Esophagus muscularis mucosa (tissue), 4 donors: ENCODE measurements around the gene FAM13A. TPM values are rescaled to one million over a fixed set of nuclear protein-coding genes. Genes with fewer than 3 reads are reported as not detected.

ENCODE experiments used
- DNase-seq: peaks from one replicate; pipeline ENCODE4 v3.0.0-alpha.2; 2017; ENCODE audit errors: extremely low spot score
- H3K27ac ChIP-seq, 4 donors: fragments of 200-600 bp; sonication (generic); replicated peaks in 1 of 4; 1 replicate in 3 of 4; 2 replicates in 1 of 4; pipeline ENCODE4 v1.5.1; 2016 to 2019; ENCODE audit warnings: mild to moderate bottlenecking in 1 of 4
- H3K27me3 ChIP-seq, 4 donors: fragments of 200-600 bp; sonication (generic); one replicate each; pipeline versions ENCODE4 v1.5.1 to v1.6.0; 2016 to 2019
- H3K36me3 ChIP-seq, 4 donors: fragments of 200-600 bp; sonication (generic); one replicate each; pipeline ENCODE4 v1.5.1; 2016 to 2019
- H3K4me1 ChIP-seq, 4 donors: fragments of 200-600 bp; sonication (generic); one replicate each; pipeline ENCODE4 v1.5.1; 2016 to 2019
- H3K4me3 ChIP-seq, 4 donors: fragments of 200-600 bp; sonication (generic); 1 replicate in 2 of 4; 2 replicates in 2 of 4; pipeline ENCODE4 v1.5.1; 2016 to 2019; ENCODE audit warnings: mild to moderate bottlenecking in 4 of 4, moderate library complexity in 1 of 4
- H3K9me3 ChIP-seq, 4 donors: fragments of 200-600 bp; sonication (generic); 1 replicate in 3 of 4; 2 replicates in 1 of 4; pipeline ENCODE4 v1.5.1; 2016 to 2019
- EP300 ChIP-seq: sonication (generic); formaldehyde crosslinking; IDR thresholded peaks from one replicate; pipeline ENCODE4 v1.6.1; 2017; ENCODE audit warnings: antibody characterized with exemption
- POLR2A ChIP-seq: fragments of 450-650 bp; IDR thresholded peaks from one replicate; pipeline ENCODE4 v1.6.1; 2017; ENCODE audit warnings: antibody characterized with exemption, moderate library complexity, mild to moderate bottlenecking, low read depth
- POLR2AphosphoS5 ChIP-seq, 2 donors: sonication (generic); formaldehyde crosslinking; IDR thresholded peaks; one replicate each; pipeline ENCODE4 v1.6.1; 2017; ENCODE audit warnings: antibody characterized with exemption in 2 of 2
- WGBS: methylation state at CpG from one replicate; pipeline ENCODE4 v1.1.5; 2018; 5-methylcytosine and 5-hydroxymethylcytosine counted together
- intact Hi-C: fragments of 100-400 bp; cut with DNase I; formaldehyde crosslinking; loops from one replicate; pipeline ENCODE4 v1.15.1; 2023
- total RNA-seq, 4 donors: library from RNA; depleted of rRNA; stranded (reverse); fragments of >200 nt; gene quantifications; one replicate each; pipeline versions ENCODE4 v1.1.0 to v1.2.1, GENCODE V29; 2016
- TF ChIP-seq, protein P1 (sequence below), 3 experiments: fragments of 200-600 bp in 2 of 3; fragments of 450-650 bp in 1 of 3; sonication (generic) in 2 of 3; IDR thresholded peaks; one replicate each; pipeline ENCODE4 v1.5.1; 2017 to 2019; ENCODE audit warnings: antibody characterized with exemption in 3 of 3, mild to moderate bottlenecking in 2 of 3, moderate library complexity in 1 of 3

The FAM13A gene
- total RNA-seq, 4 donors from 2014 or later: 22.4 to 27.2 (median 26.0) TPM

DNA sequence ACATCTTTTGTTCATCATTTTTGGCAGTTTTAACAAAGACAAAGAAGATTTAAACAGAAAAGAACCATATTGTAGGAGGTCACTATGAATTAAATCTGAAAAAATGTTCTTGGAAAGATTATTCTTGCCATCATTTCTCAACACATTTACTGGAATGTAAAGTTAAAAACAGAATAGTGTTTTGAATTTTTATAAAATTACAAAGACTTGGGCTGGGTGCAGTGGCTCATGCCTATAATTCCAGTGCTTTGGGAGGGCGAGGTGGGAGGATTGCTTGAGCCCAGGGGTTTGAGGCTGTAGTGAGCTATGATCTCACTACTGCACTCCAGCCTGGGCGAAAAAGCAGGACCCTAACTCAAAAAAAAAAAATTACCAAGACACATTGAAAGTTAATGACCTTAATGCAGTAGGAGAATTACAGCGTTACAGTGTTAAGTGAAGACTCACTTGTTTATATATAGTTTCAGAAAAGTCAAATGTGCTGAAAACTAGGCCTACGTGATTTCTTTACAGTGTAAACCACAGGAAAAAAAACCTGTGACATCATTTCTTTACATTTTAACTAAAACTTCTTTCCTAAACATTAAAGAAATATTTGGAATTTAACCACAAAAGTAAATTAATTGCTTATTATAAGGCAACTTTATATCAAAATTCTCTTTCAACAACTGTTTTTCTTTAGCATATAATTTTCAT lies 7.9 kb downstream of the FAM13A start:
- H3K4me1 ChIP-seq: peaks cover 0 to 28% (median 18%) of the 10 kb centered on the region in 4 donors
- TF ChIP-seq POLR2A: no peak
- TF ChIP-seq, protein P1, sequence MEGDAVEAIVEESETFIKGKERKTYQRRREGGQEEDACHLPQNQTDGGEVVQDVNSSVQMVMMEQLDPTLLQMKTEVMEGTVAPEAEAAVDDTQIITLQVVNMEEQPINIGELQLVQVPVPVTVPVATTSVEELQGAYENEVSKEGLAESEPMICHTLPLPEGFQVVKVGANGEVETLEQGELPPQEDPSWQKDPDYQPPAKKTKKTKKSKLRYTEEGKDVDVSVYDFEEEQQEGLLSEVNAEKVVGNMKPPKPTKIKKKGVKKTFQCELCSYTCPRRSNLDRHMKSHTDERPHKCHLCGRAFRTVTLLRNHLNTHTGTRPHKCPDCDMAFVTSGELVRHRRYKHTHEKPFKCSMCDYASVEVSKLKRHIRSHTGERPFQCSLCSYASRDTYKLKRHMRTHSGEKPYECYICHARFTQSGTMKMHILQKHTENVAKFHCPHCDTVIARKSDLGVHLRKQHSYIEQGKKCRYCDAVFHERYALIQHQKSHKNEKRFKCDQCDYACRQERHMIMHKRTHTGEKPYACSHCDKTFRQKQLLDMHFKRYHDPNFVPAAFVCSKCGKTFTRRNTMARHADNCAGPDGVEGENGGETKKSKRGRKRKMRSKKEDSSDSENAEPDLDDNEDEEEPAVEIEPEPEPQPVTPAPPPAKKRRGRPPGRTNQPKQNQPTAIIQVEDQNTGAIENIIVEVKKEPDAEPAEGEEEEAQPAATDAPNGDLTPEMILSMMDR (IDR thresholded peaks at IDR 0.05): no peak
- TF ChIP-seq EP300: no peak
- no peak for TF ChIP-seq POLR2AphosphoS5 (IDR thresholded peaks at IDR 0.05)
- 64% methylated on average over 4 of the region's 4 CpGs for WGBS
- intact Hi-C loops: no loop called here
- H3K27me3 ChIP-seq: no peaks in the 10 kb centered on the region
- H3K4me3 ChIP-seq: no peak overlapping the region
- H3K27ac ChIP-seq: peak overlapping the region; percentile 3 to 54 (median 26)
- H3K9me3 ChIP-seq: no peaks in the 10 kb centered on the region
- no peaks in the 10 kb centered on the region for H3K36me3 ChIP-seq
- DNase-seq: no peak

DNA sequence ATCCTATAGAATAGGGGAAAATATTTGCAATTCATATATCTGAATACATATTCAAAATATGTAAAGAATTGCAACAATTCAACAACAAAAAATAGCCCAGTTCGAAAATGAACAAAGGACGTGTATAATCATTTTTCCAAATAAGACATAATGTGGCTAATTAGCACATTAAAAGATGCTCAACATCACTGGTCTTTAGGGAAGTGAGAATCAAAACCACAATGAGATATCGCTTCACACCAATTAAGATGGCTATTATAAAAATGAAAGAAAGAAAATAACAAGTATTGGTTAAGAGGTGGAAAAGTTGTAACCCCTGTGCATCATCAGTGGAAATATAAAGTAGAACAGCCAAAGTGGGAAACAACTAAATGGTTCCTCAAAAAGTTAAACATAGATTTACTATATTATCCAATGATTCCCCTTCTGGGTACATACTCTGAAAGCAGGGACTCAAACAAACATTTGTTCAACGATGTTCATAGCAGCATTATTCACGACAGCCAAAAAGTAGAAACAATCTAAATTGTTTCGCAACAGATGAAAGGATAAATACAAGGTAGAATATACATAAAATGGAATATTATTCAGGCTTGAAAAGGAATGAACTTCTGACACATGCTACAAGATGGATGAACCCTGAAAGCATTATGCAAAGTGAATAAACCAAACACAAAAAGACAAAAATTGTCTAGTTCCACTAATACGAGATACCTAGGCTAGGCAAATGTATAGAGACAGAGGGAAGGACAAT lies 12.7 kb downstream of the FAM13A start:
- no peaks in the 10 kb centered on the region for H3K36me3 ChIP-seq
- intact Hi-C loops: no loop called here
- no peaks in the 10 kb centered on the region for H3K9me3 ChIP-seq
- TF ChIP-seq, protein P1 (IDR thresholded peaks at IDR 0.05): no peak
- no peak for TF ChIP-seq POLR2AphosphoS5 (IDR thresholded peaks at IDR 0.05)
- no peak for TF ChIP-seq POLR2A
- no peak for TF ChIP-seq EP300
- no peaks in the 10 kb centered on the region for H3K27me3 ChIP-seq
- H3K4me1 ChIP-seq: peaks cover 0 to 14% (median 8%) of the 10 kb centered on the region in 4 donors
- no peak for DNase-seq
- 94% methylated on average over 7 of the region's 7 CpGs for WGBS
- H3K27ac ChIP-seq: no peak overlapping the region
- no peak overlapping the region for H3K4me3 ChIP-seq

DNA sequence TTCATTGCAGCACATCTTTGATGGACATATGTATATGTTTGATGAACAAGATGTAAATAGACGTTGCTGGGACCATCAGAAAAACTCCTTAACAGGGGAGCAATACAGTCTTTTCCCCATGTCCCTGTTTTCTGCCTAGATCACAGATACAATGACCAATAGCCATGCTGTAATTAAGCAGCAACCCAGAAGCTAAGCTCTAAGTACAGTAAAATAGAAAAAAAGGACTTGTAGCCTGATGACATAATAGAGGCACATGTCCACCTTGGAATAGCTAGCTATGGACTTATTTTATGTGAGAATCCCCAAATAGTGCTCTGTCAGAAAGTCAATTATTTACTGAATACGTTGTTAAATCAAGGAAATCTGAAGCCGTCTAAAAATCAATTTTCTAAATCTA lies 14.9 kb downstream of the FAM13A start:
- Histone ChIP-seq H3K36me3 (no peaks in the 10 kb centered on the region), H3K4me1 (peaks cover 0 to 3% (median 0%) of the 10 kb centered on the region in 4 donors), H3K9me3 (no peaks in the 10 kb centered on the region), H3K27ac (no peak overlapping the region), H3K4me3 (no peak overlapping the region), H3K27me3 (no peaks in the 10 kb centered on the region)
- 78% methylated on average over 3 of the region's 3 CpGs for WGBS
- TF ChIP-seq, protein P1 (IDR thresholded peaks at IDR 0.05): no peak
- no peak for TF ChIP-seq POLR2AphosphoS5 (IDR thresholded peaks at IDR 0.05)
- no peak for TF ChIP-seq POLR2A
- no peak for TF ChIP-seq EP300
- intact Hi-C loops: no loop called here
- DNase-seq: no peak

DNA sequence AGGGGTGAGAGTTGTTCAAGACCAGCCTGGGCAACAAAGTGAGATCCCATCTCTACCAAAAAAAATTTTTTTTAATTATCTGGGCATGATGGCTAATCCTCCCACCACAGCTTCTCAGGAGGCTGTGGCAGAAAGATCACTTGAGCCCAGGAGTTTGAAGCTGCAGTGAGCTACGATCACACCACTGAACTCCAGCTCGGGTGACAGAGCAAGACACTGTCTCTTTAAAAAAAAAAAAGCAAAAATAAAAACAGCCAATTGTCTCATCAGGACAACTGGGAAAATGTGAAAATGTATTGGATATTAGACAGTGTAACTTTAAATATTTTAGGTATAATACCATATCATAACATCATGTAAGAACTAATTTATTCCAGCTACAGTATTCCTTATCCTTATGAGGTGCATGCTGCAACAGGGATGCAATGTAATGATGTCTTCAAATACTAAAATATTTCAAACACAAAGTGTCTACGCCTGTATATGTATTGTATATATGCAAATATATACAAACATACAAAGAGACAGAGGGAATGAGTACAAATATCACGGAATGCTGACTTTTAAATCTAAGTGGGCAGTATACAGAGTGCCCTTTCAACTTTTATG lies 17.2 kb downstream of the FAM13A start:
- H3K9me3 ChIP-seq: peaks cover 0 to 7% (median 0%) of the 10 kb centered on the region in 4 donors
- WGBS: 90% methylated on average over 4 of the region's 4 CpGs
- intact Hi-C loops: no loop called here
- H3K36me3 ChIP-seq: no peaks in the 10 kb centered on the region
- H3K27me3 ChIP-seq: no peaks in the 10 kb centered on the region
- no peak overlapping the region for H3K4me3 ChIP-seq
- no peaks in the 10 kb centered on the region for H3K4me1 ChIP-seq
- H3K27ac ChIP-seq: no peak overlapping the region
- TF ChIP-seq EP300 (no peak), POLR2AphosphoS5 (IDR thresholded peaks at IDR 0.05) (no peak), POLR2A (no peak)
- TF ChIP-seq, protein P1 (IDR thresholded peaks at IDR 0.05): no peak
- DNase-seq: no peak
